ENCODE data around the gene ZNF566.

ZNF566 gene

DNA sequence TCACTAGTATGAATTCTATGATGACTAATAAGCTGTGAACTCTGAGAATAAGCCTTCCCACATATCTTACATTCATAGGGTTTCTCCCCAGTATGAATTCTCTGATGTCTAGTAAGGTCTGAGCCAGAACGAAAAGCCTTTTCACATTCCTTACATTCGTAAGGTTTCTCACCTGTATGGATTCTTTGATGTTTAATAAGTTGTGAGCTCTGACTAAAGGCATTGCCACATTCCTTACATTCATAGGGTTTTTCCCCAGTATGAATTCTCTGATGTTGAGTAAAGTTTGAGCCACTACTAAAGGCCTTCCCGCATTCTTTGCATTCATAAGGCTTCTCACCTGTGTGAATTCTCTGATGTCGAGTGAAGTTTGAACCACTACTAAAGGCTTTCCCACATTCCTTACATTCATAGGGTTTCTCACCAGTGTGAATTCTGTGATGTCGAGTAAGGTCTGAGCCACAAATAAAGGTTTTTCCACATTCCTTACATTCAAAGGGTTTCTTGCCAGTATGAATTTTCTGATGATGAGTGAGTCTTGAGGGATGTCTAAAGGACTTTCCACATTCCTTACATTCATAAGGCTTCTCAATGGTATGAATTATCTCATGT, 40.2 kb downstream of the ZNF566 start:
- DNase-seq (ENCODE audit: low read depth), result no peak
- H3K4me3 ChIP-seq (ENCODE audit: low read depth, low read length), result no peak overlapping the region
- TF ChIP-seq, protein P1, sequence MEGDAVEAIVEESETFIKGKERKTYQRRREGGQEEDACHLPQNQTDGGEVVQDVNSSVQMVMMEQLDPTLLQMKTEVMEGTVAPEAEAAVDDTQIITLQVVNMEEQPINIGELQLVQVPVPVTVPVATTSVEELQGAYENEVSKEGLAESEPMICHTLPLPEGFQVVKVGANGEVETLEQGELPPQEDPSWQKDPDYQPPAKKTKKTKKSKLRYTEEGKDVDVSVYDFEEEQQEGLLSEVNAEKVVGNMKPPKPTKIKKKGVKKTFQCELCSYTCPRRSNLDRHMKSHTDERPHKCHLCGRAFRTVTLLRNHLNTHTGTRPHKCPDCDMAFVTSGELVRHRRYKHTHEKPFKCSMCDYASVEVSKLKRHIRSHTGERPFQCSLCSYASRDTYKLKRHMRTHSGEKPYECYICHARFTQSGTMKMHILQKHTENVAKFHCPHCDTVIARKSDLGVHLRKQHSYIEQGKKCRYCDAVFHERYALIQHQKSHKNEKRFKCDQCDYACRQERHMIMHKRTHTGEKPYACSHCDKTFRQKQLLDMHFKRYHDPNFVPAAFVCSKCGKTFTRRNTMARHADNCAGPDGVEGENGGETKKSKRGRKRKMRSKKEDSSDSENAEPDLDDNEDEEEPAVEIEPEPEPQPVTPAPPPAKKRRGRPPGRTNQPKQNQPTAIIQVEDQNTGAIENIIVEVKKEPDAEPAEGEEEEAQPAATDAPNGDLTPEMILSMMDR (IDR thresholded peaks at IDR 0.05; ENCODE audit: low read depth, low read length, missing control alignments), result no peak

DNA sequence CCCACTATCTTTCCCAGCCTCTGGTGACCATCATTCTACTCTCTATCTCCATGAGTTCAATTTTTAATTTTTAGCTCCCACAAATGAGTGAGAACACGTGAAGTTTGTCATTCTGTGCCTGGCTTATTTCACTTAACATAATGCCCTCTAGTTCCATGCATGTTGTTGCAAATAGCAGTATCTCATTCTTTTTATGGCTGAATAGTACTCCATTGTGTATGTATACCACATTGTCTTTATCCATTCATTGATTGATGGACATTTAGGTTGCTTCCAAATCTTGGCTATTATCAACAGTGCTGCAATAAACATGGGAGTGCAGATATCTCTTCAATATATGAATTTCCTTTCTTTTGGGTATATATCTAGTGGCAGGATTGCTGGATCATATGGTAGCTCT, 48.0 kb downstream of the ZNF566 start:
- TF ChIP-seq, protein P1 (IDR thresholded peaks at IDR 0.05; ENCODE audit: low read depth, low read length, missing control alignments), result no peak
- DNase-seq (ENCODE audit: low read depth), result no peak
- no peak overlapping the region for H3K4me3 ChIP-seq (ENCODE audit: low read depth, low read length)

DNA sequence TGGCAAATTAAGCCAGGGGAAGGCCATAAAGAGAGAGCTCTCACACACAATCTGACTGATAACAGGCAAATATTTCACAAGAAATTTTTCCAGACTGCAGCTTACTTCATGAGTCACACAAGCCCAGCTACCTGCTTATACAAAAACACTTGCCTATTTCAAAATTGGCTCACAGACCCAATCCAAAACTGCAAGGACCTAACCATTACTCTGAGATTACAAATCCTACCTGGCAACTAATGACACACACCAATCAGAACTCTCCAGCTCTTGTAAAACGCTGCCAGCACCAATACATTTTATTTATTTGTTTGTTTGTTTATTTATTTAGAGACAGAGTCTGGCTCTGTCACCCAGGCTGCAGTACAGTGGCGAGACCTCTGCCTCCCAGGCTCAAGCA, 52.8 kb downstream of the ZNF566 start:
- DNase-seq (ENCODE audit: low read depth), result no peak
- TF ChIP-seq, protein P1 (IDR thresholded peaks at IDR 0.05; ENCODE audit: low read depth, low read length, missing control alignments), result no peak
- H3K4me3 ChIP-seq (ENCODE audit: low read depth, low read length), result no peak overlapping the region

DNA sequence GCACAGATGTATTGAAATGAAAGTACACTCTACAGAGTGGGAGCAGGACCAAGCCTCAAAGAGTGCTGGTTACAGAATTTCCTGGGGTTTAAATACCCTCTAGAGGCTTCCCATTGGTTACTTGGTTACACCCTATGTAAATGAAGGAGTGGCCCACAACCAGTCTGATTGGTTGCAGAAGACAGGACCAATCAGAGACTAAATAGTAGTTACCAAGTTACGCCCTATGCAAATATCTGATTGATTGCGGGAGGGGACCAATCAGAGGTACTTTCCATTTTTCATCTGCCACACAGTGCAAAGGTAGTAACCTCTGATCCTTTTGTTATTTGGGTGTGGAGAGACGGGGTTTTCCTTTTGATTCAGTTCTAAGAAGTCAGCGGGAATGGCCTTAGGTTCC, 65.4 kb downstream of the ZNF566 start:
- TF ChIP-seq, protein P1 (IDR thresholded peaks at IDR 0.05; ENCODE audit: low read depth, low read length, missing control alignments), result no peak
- H3K4me3 ChIP-seq (ENCODE audit: low read depth, low read length), result no peak overlapping the region
- DNase-seq (ENCODE audit: low read depth), result no peak

DNA sequence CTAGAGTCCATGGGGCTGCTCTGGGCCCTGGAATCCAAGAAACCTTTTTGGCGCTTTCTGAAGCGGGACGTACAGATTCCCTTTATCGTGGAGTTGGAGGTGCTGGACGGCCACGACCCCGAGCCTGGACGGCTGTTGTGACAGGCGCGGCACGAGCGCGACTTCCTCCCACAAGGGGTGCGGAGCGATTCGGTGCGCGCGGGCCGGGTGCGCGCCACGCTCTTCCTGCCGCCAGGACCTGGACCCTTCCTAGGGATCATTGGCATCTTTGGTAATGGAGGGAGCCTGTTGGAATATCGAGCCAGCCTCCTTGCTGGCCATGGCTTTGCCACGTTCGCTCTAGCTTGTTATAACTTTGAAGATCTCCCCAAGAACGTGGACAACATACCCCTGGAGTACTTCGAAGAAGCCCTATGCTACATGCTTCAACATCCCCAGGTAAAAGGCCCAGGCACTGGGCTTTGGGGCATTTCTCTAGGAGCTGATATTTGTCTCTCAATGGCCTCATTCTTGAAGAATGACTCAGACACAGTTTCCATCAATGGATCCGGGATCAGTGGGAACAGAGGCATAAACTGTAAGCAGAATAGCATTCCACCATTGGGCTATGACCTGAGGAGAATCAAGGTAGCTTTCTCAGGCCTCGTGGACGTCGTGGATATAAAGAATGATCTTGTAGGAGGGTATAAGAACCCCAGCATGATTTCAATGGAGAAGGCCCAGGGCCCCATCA, 67.4 kb downstream of the ZNF566 start:
- no peak for DNase-seq (ENCODE audit: low read depth)
- no peak overlapping the region for H3K4me3 ChIP-seq (ENCODE audit: low read depth, low read length)
- TF ChIP-seq, protein P1 (IDR thresholded peaks at IDR 0.05; ENCODE audit: low read depth, low read length, missing control alignments), result no peak

DNA sequence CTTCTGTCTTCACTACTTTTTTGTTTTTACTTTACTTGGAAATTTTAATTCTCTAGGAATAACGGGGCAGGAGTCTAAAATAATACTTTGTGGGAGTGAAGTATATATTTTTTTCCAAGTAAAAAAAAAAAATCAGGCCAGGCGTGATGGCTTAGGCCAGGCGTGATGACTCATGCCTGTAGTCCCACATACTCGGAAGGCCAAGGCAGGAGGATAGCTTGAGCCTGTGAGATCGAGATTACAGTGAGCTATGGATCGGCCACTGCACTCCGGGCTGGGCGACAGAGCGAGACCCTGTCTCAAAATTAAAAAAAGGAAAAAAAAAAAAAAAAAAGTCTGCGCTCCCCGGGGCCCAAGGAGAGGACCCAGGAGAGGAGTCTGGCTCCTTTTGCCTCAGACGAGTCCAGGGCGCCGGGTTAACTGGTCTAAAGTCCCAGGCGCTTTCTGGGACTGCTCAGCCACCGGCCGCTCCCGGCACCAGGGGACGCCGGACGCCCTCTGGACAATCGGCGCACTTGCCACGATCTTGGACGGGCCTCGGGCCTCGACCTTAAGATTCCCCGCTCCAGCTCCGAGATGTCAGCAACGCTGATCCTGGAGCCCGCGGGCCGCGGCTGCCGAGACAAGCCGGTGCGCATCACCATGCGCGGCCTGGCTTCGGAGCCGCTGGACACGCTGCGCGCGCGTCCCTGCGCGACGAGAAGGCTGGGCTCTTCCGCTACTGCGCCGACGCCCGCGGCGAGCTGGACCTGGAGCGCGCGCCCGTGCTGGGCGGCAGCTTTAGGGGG, 68.2 kb downstream of the ZNF566 start:
- no peak overlapping the region for H3K4me3 ChIP-seq (ENCODE audit: low read depth, low read length)
- DNase-seq (ENCODE audit: low read depth), result no peak
- TF ChIP-seq, protein P1 (IDR thresholded peaks at IDR 0.05; ENCODE audit: low read depth, low read length, missing control alignments), result no peak
